OCI-LY7 (cell line): ENCODE results near the gene COL28A1. TPM values are rescaled to one million over a fixed set of nuclear protein-coding genes. Genes with fewer than 3 reads are reported as not detected.

Source experiments
- BruUV-seq: library from RNA; stranded (reverse); fragments of 400-500 nt; replicated peaks from 2 replicates; lab custom pipeline; 2021; lab: Mats Ljungman, UMichigan
- CTCF ChIA-PET: fragments of 300-600 bp; sonication (Branson Sonifier 250); formaldehyde crosslinking; loops from one replicate; lab custom pipeline; 2022; ENCODE audit warnings: antibody characterized with exemption; ENCODE audit not compliant: unreplicated experiment; lab: Charles Lee
- POLR2A ChIA-PET: fragments of 300-600 bp; sonication (Branson Sonifier 250); formaldehyde crosslinking; loops from one replicate; lab custom pipeline; 2022; ENCODE audit warnings: antibody characterized with exemption; lab: Charles Lee
- DNase-seq: peaks from one replicate; pipeline ENCODE4 v3.0.0-alpha.2; 2015; ENCODE audit warnings: low spot score
- H2AFZ ChIP-seq: fragments of 200-600 bp; sonication (generic), shearing (Covaris generic); 2 replicates; pipeline ENCODE4 v1.6.1; 2014; ENCODE audit warnings: mild to moderate bottlenecking, antibody characterized with exemption, low read length, moderate library complexity
- H3K27ac ChIP-seq: fragments of 200-600 bp; sonication (generic); 2 replicates; pipeline ENCODE4 v1.5.1; 2014; ENCODE audit warnings: mixed run types, low read depth, mild to moderate bottlenecking, moderate library complexity, low read length, inconsistent platforms; ENCODE audit not compliant: poor library complexity, severe bottlenecking
- H3K36me3 ChIP-seq: fragments of 200-600 bp; sonication (generic); 2 replicates; pipeline ENCODE4 v1.6.1; 2014; ENCODE audit warnings: mild to moderate bottlenecking, antibody characterized with exemption, low read length, moderate library complexity, mixed read lengths; ENCODE audit not compliant: insufficient read depth
- H3K4me1 ChIP-seq: fragments of 200-600 bp; sonication (generic); 2 replicates; pipeline ENCODE4 v1.5.1; 2014; ENCODE audit warnings: mild to moderate bottlenecking, low read length; ENCODE audit not compliant: insufficient read depth, poor library complexity, severe bottlenecking
- H3K4me2 ChIP-seq: fragments of 200-600 bp; sonication (generic); 2 replicates; pipeline ENCODE4 v1.6.1; 2014; ENCODE audit warnings: mild to moderate bottlenecking, low read length
- H3K4me3 ChIP-seq: fragments of 200-600 bp; sonication (generic); 2 replicates; pipeline ENCODE4 v1.5.1; 2014; ENCODE audit warnings: mild to moderate bottlenecking, low read depth, low read length; ENCODE audit not compliant: poor library complexity, severe bottlenecking
- H3K79me2 ChIP-seq: fragments of 200-600 bp; sonication (generic); 2 replicates; pipeline ENCODE4 v1.6.1; 2016; ENCODE audit warnings: low read depth, mild to moderate bottlenecking, low read length, moderate library complexity, mixed read lengths; ENCODE audit not compliant: insufficient read depth
- H3K9me2 ChIP-seq: fragments of 200-600 bp; sonication (generic); 2 replicates; pipeline ENCODE4 v1.6.1; 2016; ENCODE audit warnings: mild to moderate bottlenecking, low read length, mixed read lengths; ENCODE audit not compliant: insufficient read depth
- H3K9me3 ChIP-seq: fragments of 200-600 bp; sonication (generic); 2 replicates; pipeline ENCODE4 v1.6.1; 2014; ENCODE audit warnings: mild to moderate bottlenecking, mixed run types, low read length, mixed read lengths
- H4K20me1 ChIP-seq: fragments of 200-600 bp; sonication (generic); 2 replicates; pipeline ENCODE4 v1.6.1; 2014; ENCODE audit warnings: mild to moderate bottlenecking, antibody characterized with exemption, low read length, moderate library complexity, mixed read lengths; ENCODE audit not compliant: insufficient read depth
- EZH2phosphoT487 ChIP-seq: fragments of 200-600 bp; sonication (generic); IDR thresholded peaks from 2 replicates; pipeline ENCODE4 v1.6.1; 2018; ENCODE audit warnings: low read depth, borderline replicate concordance, mild to moderate bottlenecking, mixed run types, antibody characterized with exemption, low read length, moderate library complexity, mixed read lengths
- intact Hi-C: fragments of 100-400 bp; cut with micrococcal nuclease; formaldehyde crosslinking; loops from one replicate; pipeline ENCODE4 v1.10.0; 2022; ENCODE audit not compliant: unreplicated experiment
- total RNA-seq, 2 experiments: library from RNA; depleted of rRNA in 1 of 2; stranded (reverse); fragments of >200 nt in 1 of 2; shearing (Covaris generic) in 1 of 2; gene quantifications; 2 replicates each; pipeline ENCODE4 v1.2.3, GENCODE V29; 2014 to 2022
- TF ChIP-seq, protein P1 (sequence below): fragments of 200-600 bp; sonication (generic); conservative IDR thresholded peaks from 2 replicates; pipeline ENCODE4 v1.5.1; 2014; ENCODE audit warnings: mild to moderate bottlenecking, antibody characterized with exemption, low read length, moderate library complexity, mixed read lengths

Gene COL28A1
- total RNA-seq, 2 experiments from 2014 or later: not detected

DNA sequence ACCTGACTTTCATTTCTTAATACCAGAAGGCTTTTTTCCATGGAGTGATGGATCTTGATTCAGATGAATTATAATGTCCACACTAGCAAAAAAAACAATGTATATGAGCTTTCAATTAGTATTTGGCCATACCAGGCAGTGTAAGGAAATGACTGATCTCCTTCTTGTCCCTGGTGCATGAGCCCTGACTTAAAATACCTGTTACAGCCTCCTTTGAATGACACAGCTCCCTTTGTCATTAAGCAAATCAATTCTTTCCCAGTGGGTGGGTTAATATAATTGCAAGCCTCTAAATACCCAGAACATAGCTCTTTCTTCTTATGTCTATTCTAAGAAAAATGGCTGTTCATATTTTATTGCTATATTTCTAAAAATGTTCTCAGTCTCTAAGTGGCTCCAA lies 188.6 kb downstream of the COL28A1 start:
- H3K4me1 ChIP-seq: no peaks in the 10 kb centered on the region
- no TSS peak for BruUV-seq
- intact Hi-C loops: no loop called here
- no peaks in the 10 kb centered on the region for H3K9me3 ChIP-seq
- H3K4me2 ChIP-seq: no peak overlapping the region
- no peaks in the 10 kb centered on the region for H3K9me2 ChIP-seq
- ChIA-PET CTCF (no interaction called here), POLR2A (interaction anchor here (1.0 kb wide), 1 partner anchor 252 kb away, joined by 4 read pairs; no protein-coding TSS in a partner anchor)
- no peaks in the 10 kb centered on the region for H3K79me2 ChIP-seq
- TF ChIP-seq, protein P1, sequence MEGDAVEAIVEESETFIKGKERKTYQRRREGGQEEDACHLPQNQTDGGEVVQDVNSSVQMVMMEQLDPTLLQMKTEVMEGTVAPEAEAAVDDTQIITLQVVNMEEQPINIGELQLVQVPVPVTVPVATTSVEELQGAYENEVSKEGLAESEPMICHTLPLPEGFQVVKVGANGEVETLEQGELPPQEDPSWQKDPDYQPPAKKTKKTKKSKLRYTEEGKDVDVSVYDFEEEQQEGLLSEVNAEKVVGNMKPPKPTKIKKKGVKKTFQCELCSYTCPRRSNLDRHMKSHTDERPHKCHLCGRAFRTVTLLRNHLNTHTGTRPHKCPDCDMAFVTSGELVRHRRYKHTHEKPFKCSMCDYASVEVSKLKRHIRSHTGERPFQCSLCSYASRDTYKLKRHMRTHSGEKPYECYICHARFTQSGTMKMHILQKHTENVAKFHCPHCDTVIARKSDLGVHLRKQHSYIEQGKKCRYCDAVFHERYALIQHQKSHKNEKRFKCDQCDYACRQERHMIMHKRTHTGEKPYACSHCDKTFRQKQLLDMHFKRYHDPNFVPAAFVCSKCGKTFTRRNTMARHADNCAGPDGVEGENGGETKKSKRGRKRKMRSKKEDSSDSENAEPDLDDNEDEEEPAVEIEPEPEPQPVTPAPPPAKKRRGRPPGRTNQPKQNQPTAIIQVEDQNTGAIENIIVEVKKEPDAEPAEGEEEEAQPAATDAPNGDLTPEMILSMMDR: no peak
- TF ChIP-seq EZH2phosphoT487: no peak
- no peak for DNase-seq
- no peaks in the 10 kb centered on the region for H4K20me1 ChIP-seq
- no peak overlapping the region for H3K27ac ChIP-seq
- H2AFZ ChIP-seq: no peak overlapping the region
- H3K4me3 ChIP-seq: no peak overlapping the region
- no peaks in the 10 kb centered on the region for H3K36me3 ChIP-seq

DNA sequence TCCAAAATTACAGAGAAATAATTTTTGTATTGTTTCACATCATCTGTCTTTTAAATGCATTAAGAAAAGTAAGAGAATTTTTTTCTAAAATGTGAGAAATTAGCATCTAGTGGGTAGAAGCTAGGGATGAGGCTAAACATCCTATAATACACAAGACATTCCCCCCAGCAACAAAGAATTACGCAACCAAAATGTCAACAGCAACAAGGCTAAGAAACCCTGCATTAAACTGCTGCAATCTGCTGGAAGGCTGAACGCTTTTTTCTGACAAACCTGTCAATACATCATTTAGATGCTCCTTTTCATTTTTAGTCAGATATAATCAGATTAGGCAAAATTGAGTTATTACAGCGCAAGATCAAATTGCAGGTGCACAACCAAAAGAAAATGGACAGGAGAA lies 191.1 kb downstream of the COL28A1 start:
- no TSS peak for BruUV-seq
- H3K9me3 ChIP-seq: no peaks in the 10 kb centered on the region
- no peaks in the 10 kb centered on the region for H3K9me2 ChIP-seq
- no peak overlapping the region for H3K4me2 ChIP-seq
- intact Hi-C loops: no loop called here
- no peak for DNase-seq
- no peak overlapping the region for H3K4me3 ChIP-seq
- no peak overlapping the region for H3K27ac ChIP-seq
- POLR2A ChIA-PET: no interaction called here
- no peaks in the 10 kb centered on the region for H3K4me1 ChIP-seq
- CTCF ChIA-PET: no interaction called here
- H4K20me1 ChIP-seq: no peaks in the 10 kb centered on the region
- no peaks in the 10 kb centered on the region for H3K79me2 ChIP-seq
- no peak for TF ChIP-seq EZH2phosphoT487
- no peak overlapping the region for H2AFZ ChIP-seq
- no peaks in the 10 kb centered on the region for H3K36me3 ChIP-seq

DNA sequence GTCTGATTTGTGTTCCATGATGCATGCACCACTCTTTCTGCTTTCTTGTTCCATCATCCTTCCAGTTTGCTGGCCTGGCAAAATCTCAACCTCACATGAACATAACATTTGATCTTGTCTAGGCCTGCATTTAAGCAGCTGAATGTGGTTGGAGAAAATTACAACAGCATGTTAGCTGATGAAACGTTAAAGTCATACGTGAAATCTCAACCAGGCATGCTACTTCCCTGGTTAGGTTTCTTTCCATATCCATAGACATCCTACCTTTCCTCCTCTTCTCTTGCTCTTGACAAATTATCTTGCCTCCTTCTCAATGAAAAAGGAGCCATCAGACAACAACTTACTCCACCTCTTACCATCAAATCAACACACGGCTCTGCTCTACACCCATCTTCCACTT lies 199.8 kb downstream of the COL28A1 start:
- Histone ChIP-seq H3K27ac (no peak overlapping the region), H3K4me1 (no peaks in the 10 kb centered on the region), H3K4me3 (no peak overlapping the region), H3K4me2 (no peak overlapping the region), H3K9me2 (no peaks in the 10 kb centered on the region), H3K79me2 (no peaks in the 10 kb centered on the region), H4K20me1 (no peaks in the 10 kb centered on the region), H3K9me3 (no peaks in the 10 kb centered on the region), H2AFZ (no peak overlapping the region), H3K36me3 (no peaks in the 10 kb centered on the region)
- TF ChIP-seq, protein P1: no peak
- no peak for TF ChIP-seq EZH2phosphoT487
- CTCF ChIA-PET: no interaction called here
- POLR2A ChIA-PET: no interaction called here
- no peak for DNase-seq
- no TSS peak for BruUV-seq
- intact Hi-C loops: no loop called here
